Gastrocnemius medialis (tissue), 4 donors: Measurements from ENCODE around the gene FKBP5. TPM values are rescaled to one million over a fixed set of nuclear protein-coding genes. Genes with fewer than 3 reads are reported as not detected.

Source experiments
- ATAC-seq, 2 donors: fragments of 150-250 bp; one replicate each; pipeline ENCODE4 v1.9.1; 2016
- DNase-seq, 2 donors: peaks; one replicate each; pipeline ENCODE4 v3.0.0-alpha.2; 2019
- H3K27ac ChIP-seq, 4 donors: fragments of 200-600 bp; sonication (generic); 1 replicate in 1 of 4; 2 replicates in 3 of 4; pipeline ENCODE4 v1.5.1; 2016 to 2018; ENCODE audit warnings: mild to moderate bottlenecking in 2 of 4, moderate library complexity in 1 of 4
- H3K27me3 ChIP-seq, 3 donors: fragments of 200-600 bp; sonication (generic) in 2 of 3; 1 replicate in 1 of 3; 2 replicates in 2 of 3; pipeline versions ENCODE4 v1.5.1 to v1.6.0; 2016 to 2019; ENCODE audit warnings: mild to moderate bottlenecking in 1 of 3, moderate library complexity in 1 of 3
- H3K36me3 ChIP-seq, 2 donors: fragments of 200-600 bp; sonication (generic) in 1 of 2; one replicate each; pipeline ENCODE4 v1.5.1; 2017 to 2018
- H3K4me1 ChIP-seq, 2 donors: fragments of 200-600 bp; sonication (generic) in 1 of 2; one replicate each; pipeline ENCODE4 v1.5.1; 2016 to 2017; ENCODE audit warnings: mild to moderate bottlenecking in 2 of 2
- H3K4me3 ChIP-seq, 4 donors: fragments of 200-600 bp; sonication (generic) in 3 of 4; 1 replicate in 1 of 4; 2 replicates in 3 of 4; pipeline ENCODE4 v1.5.1; 2016 to 2019; ENCODE audit warnings: mild to moderate bottlenecking in 2 of 4
- H3K9me3 ChIP-seq, 3 donors: fragments of 200-600 bp; sonication (generic) in 2 of 3; 1 replicate in 1 of 3; 2 replicates in 2 of 3; pipeline ENCODE4 v1.5.1; 2016 to 2019
- POLR2A ChIP-seq, 2 donors: fragments of 450-650 bp; IDR thresholded peaks; one replicate each; pipeline ENCODE4 v1.6.1; 2017; ENCODE audit warnings: antibody characterized with exemption in 2 of 2, mild to moderate bottlenecking in 2 of 2, moderate library complexity in 2 of 2
- in situ Hi-C, 4 donors: fragments of 200-750 bp; cut with MboI; loops; one replicate each; pipeline versions ENCODE4 v1.15.0 to v1.8.0; 2017; ENCODE audit warnings: low sequenced_read_pairs in 4 of 4
- intact Hi-C: fragments of 100-400 bp; cut with DNase I; formaldehyde crosslinking; loops from one replicate; pipeline ENCODE4 v1.15.1; 2023; ENCODE audit warnings: low total_unique reads
- total RNA-seq, 4 donors: library from RNA; depleted of rRNA; stranded (reverse); fragments of >200 nt; gene quantifications; one replicate each; pipeline versions ENCODE4 v1.1.0 to v1.2.3, GENCODE V29; 2016
- TF ChIP-seq, protein P1 (sequence below), 5 experiments: fragments of 450-650 bp in 3 of 5; fragments of 200-600 bp in 2 of 5; sonication (generic) in 2 of 5; IDR thresholded peaks in 4 of 5; conservative IDR thresholded peaks in 1 of 5; 1 replicate in 4 of 5; 2 replicates in 1 of 5; pipeline ENCODE4 v1.5.1; 2016 to 2019; ENCODE audit warnings: antibody characterized with exemption in 5 of 5, mild to moderate bottlenecking in 3 of 5, moderate library complexity in 3 of 5

The FKBP5 gene
- total RNA-seq, 4 donors from 2014 or later: 665 to 1,753 (median 1,205) TPM

- Histone ChIP-seq H3K9me3 (no peaks in the 10 kb centered on the region), H3K4me1 (peaks cover 53 to 59% of the 10 kb centered on the region in 2 donors), H3K36me3 (no peaks in the 10 kb centered on the region), H3K27me3 (no peaks in the 10 kb centered on the region), H3K4me3 (peak overlapping the region; percentile 13 to 45 (median 32)), H3K27ac (peak overlapping the region; percentile 99 to 100 (median 100))
- in situ Hi-C loops (no loop called here), intact Hi-C loops (no loop called here)
- no peak for DNase-seq
- TF ChIP-seq, protein P1, sequence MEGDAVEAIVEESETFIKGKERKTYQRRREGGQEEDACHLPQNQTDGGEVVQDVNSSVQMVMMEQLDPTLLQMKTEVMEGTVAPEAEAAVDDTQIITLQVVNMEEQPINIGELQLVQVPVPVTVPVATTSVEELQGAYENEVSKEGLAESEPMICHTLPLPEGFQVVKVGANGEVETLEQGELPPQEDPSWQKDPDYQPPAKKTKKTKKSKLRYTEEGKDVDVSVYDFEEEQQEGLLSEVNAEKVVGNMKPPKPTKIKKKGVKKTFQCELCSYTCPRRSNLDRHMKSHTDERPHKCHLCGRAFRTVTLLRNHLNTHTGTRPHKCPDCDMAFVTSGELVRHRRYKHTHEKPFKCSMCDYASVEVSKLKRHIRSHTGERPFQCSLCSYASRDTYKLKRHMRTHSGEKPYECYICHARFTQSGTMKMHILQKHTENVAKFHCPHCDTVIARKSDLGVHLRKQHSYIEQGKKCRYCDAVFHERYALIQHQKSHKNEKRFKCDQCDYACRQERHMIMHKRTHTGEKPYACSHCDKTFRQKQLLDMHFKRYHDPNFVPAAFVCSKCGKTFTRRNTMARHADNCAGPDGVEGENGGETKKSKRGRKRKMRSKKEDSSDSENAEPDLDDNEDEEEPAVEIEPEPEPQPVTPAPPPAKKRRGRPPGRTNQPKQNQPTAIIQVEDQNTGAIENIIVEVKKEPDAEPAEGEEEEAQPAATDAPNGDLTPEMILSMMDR (IDR thresholded peaks at IDR 0.05 in 4 of 5, conservative IDR thresholded peaks at IDR 0.05 in 1 of 5): no peak
- no peak for TF ChIP-seq POLR2A (IDR thresholded peaks at IDR 0.05)
- no peak for ATAC-seq
Observed at GRCh38 chr6:35719404-35719829, 30.7 kb upstream of the FKBP5 start.

- no peaks in the 10 kb centered on the region for H3K36me3 ChIP-seq
- H3K4me1 ChIP-seq: peaks cover 48 to 54% of the 10 kb centered on the region in 2 donors
- TF ChIP-seq, protein P1 (IDR thresholded peaks at IDR 0.05 in 4 of 5, conservative IDR thresholded peaks at IDR 0.05 in 1 of 5): no peak
- no peak for TF ChIP-seq POLR2A (IDR thresholded peaks at IDR 0.05)
- DNase-seq: no peak
- no peaks in the 10 kb centered on the region for H3K9me3 ChIP-seq
- ATAC-seq: no peak
- intact Hi-C loops: no loop called here
- in situ Hi-C loops: no loop called here
- H3K27me3 ChIP-seq: no peaks in the 10 kb centered on the region
- H3K27ac ChIP-seq: peak overlapping the region; percentile 99 to 100 (median 100)
- H3K4me3 ChIP-seq: peak overlapping the region in 2 of 4 donors; percentile 34 to 45
Observed at GRCh38 chr6:35718911-35719381, 30.2 kb upstream of the FKBP5 start.

GRCh38 chr6:35718375-35718736 lies 29.6 kb upstream of the FKBP5 start:
- no peaks in the 10 kb centered on the region for H3K27me3 ChIP-seq
- no peaks in the 10 kb centered on the region for H3K9me3 ChIP-seq
- no peaks in the 10 kb centered on the region for H3K36me3 ChIP-seq
- peak overlapping the region in 3 of 4 donors; percentile 100 for H3K27ac ChIP-seq
- ATAC-seq: no peak
- TF ChIP-seq, protein P1 (IDR thresholded peaks at IDR 0.05 in 4 of 5, conservative IDR thresholded peaks at IDR 0.05 in 1 of 5): no peak
- TF ChIP-seq POLR2A (IDR thresholded peaks at IDR 0.05): no peak
- intact Hi-C loops (no loop called here), in situ Hi-C loops (no loop called here)
- H3K4me1 ChIP-seq: peaks cover 44 to 48% of the 10 kb centered on the region in 2 donors
- DNase-seq: no peak
- no peak overlapping the region for H3K4me3 ChIP-seq

DNA sequence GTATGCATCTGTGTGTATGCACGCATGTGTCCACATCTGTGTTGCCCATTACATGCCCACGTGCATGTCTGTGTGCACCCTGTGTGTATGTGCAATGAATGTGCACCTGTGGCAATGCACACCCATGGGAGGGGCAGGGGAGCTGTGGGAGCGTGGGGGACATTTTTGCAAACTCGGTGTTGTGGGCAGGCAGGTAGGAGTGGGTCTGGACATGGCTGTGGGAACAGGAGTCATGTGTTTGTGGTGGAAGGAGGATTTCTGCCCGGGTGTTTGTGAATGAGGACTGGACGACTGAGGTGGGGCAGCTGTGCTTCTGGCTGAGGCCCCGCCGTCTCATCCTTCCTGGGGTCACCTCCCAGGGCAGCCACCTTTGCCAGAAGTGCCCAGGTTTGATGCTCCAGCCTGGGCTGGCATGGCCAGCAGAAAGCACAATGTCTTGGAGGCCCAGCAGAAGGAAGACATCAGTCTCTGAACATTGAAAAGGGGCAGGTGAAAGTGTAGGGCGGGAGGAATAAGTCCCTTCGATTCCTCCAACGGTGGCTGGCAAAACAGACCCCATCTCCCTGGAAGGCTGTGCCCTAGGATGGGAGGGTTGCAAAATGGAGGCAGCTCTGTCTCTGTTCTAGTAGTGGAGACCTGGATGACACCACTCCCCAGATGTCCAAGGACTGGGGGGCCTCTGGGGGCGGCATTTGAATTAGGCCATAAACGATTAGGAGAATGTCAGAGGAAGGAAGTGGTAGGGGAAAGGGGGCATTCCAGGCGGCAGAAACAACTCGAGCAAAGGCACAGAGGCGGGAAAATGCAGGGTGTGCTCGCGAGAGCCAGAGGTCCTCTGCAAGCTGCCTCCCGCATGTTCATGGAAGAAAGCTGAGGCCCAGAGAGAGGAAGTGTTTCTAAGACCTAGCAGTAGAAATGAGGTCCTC lies 29.0 kb upstream of the FKBP5 start:
- in situ Hi-C loops (no loop called here), intact Hi-C loops (no loop called here)
- peaks cover 39 to 42% of the 10 kb centered on the region in 2 donors for H3K4me1 ChIP-seq
- peak overlapping the region in 2 of 4 donors; percentile 100 for H3K27ac ChIP-seq
- DNase-seq (no peak), ATAC-seq (no peak)
- H3K27me3 ChIP-seq: no peaks in the 10 kb centered on the region
- TF ChIP-seq, protein P1 (IDR thresholded peaks at IDR 0.05 in 4 of 5, conservative IDR thresholded peaks at IDR 0.05 in 1 of 5): no peak
- no peak for TF ChIP-seq POLR2A (IDR thresholded peaks at IDR 0.05)
- H3K36me3 ChIP-seq: no peaks in the 10 kb centered on the region
- no peak overlapping the region for H3K4me3 ChIP-seq
- no peaks in the 10 kb centered on the region for H3K9me3 ChIP-seq
